ENCODE data around the gene TMEM30B. TPM values are rescaled to one million over a fixed set of nuclear protein-coding genes. Genes with fewer than 3 reads are reported as not detected.

TMEM30B gene
- total RNA-seq, 1 donor from 2014 or later = 0.07 TPM

DNA sequence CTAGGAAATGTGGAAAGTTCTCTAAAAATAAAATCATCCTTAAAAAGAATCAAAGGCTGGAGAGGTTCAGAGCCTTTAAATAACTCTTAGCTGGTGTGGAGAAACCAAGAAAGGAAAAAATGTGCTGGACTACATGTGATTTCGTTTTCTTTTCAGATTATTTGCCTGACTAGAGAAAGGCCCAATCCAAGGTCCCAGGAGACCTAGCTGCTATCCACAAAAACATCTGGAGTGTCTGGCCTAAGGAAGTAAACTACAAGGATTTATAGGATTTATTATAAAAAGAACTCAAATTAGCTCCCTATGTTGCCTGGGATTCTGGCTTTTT, 774 bp upstream of the TMEM30B start:
- no peaks in the 10 kb centered on the region for H3K4me1 Mint-ChIP-seq
- TF ChIP-seq, protein P1, sequence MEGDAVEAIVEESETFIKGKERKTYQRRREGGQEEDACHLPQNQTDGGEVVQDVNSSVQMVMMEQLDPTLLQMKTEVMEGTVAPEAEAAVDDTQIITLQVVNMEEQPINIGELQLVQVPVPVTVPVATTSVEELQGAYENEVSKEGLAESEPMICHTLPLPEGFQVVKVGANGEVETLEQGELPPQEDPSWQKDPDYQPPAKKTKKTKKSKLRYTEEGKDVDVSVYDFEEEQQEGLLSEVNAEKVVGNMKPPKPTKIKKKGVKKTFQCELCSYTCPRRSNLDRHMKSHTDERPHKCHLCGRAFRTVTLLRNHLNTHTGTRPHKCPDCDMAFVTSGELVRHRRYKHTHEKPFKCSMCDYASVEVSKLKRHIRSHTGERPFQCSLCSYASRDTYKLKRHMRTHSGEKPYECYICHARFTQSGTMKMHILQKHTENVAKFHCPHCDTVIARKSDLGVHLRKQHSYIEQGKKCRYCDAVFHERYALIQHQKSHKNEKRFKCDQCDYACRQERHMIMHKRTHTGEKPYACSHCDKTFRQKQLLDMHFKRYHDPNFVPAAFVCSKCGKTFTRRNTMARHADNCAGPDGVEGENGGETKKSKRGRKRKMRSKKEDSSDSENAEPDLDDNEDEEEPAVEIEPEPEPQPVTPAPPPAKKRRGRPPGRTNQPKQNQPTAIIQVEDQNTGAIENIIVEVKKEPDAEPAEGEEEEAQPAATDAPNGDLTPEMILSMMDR (conservative IDR thresholded peaks at IDR 0.05) = no peak
- H3K27ac Mint-ChIP-seq (ENCODE audit: unreplicated experiment) = no peak overlapping the region
- H3K9me3 Mint-ChIP-seq = no peaks in the 10 kb centered on the region
- H3K4me3 Mint-ChIP-seq = peak overlapping the region; percentile 31
- H3K27me3 Mint-ChIP-seq (ENCODE audit: low read depth) = peaks cover 89% of the 10 kb centered on the region
- H3K36me3 Mint-ChIP-seq (ENCODE audit: low read depth) = peaks cover 4% of the 10 kb centered on the region
- DNase-seq (ENCODE audit: low read depth, low spot score) = no peak

DNA sequence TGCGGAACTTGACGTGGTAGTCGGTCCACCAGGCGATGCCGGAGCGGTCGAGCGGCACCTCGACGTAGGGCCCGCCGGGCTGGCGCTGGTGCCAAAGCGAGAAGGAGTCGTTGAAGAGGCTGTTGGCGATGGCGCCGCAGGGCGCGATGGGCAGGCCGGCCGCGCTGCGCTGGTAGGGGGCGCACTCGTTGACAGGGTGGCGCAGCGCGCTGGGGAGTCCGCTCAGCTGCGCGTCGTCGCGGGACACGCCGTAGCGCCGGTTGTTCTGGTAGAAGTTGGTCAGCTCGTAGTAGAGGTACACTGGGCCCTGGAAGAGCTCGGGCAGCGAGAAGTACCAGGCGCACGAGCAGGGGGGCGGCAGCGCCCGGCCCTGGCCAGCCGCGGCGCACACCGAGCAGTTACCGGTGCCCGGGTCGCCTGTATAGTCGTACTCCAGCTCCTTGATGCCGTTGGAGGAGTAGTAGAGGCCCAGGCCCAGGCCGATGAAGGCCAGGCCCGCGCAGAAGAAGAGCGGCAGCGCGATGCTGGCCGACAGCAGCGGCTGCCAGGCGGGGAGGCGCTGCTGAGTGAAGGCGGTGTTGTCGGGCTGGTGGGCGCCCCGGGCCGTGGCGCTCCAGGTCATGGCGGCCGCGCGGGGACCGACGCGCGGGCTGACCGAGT, 482 bp downstream of the TMEM30B start:
- Mint-ChIP-seq H3K9me3 (no peaks in the 10 kb centered on the region), H3K4me1 (no peaks in the 10 kb centered on the region), H3K36me3 (ENCODE audit: low read depth) (peaks cover 4% of the 10 kb centered on the region), H3K27me3 (ENCODE audit: low read depth) (peaks cover 91% of the 10 kb centered on the region), H3K27ac (ENCODE audit: unreplicated experiment) (no peak overlapping the region), H3K4me3 (peak overlapping the region; percentile 62)
- TF ChIP-seq, protein P1 (conservative IDR thresholded peaks at IDR 0.05) = peak; percentile 66
- peak; percentile 39 for DNase-seq (ENCODE audit: low read depth, low spot score)

DNA sequence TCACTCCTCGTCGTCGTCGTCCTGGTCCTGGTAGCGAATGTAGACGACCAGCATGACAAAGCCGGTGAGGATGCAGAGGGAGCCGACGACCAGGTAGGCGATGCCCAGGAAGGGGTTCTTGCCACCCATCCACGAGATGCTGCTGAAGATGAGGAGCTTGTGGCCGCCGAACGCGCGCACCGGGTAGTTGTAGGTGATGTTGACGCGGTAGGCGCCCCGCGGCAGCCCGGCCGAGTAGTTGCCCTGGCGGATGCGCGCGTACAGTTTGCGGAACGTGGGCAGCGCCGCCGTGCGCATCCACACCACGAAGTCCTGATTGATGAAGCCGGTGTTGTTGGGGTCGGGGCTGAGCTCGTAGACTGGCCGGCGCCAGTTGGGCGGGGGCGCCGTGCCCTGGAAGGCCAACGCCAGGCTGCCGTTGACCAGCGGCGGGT, 1.0 kb downstream of the TMEM30B start:
- H3K9me3 Mint-ChIP-seq = no peaks in the 10 kb centered on the region
- H3K4me1 Mint-ChIP-seq = no peaks in the 10 kb centered on the region
- no peak for DNase-seq (ENCODE audit: low read depth, low spot score)
- peaks cover 91% of the 10 kb centered on the region for H3K27me3 Mint-ChIP-seq (ENCODE audit: low read depth)
- peak overlapping the region; percentile 62 for H3K4me3 Mint-ChIP-seq
- H3K36me3 Mint-ChIP-seq (ENCODE audit: low read depth) = peaks cover 4% of the 10 kb centered on the region
- TF ChIP-seq, protein P1 (conservative IDR thresholded peaks at IDR 0.05) = no peak
- H3K27ac Mint-ChIP-seq (ENCODE audit: unreplicated experiment) = no peak overlapping the region

- no peak for DNase-seq (ENCODE audit: low read depth, low spot score)
- Mint-ChIP-seq H3K4me3 (no peak overlapping the region), H3K9me3 (no peaks in the 10 kb centered on the region), H3K36me3 (ENCODE audit: low read depth) (peaks cover 4% of the 10 kb centered on the region), H3K27ac (ENCODE audit: unreplicated experiment) (no peak overlapping the region), H3K4me1 (no peaks in the 10 kb centered on the region), H3K27me3 (ENCODE audit: low read depth) (peaks cover 91% of the 10 kb centered on the region)
- TF ChIP-seq, protein P1 (conservative IDR thresholded peaks at IDR 0.05) = no peak
Observed at GRCh38 chr14:61279082-61279481, 2.1 kb downstream of the TMEM30B start.

DNA sequence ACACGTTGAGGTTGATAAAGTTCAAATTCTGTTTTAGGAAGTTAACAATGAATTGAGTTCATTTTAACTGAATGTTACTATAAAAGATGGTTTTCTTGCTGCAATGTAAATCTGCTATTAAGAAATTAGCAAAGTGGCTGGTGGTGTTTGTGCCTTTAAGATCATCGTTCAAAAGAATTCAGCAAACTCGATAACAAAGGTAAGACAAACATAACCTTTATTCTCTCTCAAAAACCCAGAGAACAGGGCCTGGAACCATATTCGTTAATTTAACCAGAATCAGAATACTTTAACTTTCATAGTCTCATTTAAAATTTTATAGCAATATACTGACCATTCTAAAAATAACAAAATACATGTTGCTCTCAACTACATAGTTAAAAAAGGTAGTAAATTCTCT, 3.4 kb downstream of the TMEM30B start:
- Mint-ChIP-seq H3K27me3 (ENCODE audit: low read depth) (peaks cover 86% of the 10 kb centered on the region), H3K4me1 (no peaks in the 10 kb centered on the region), H3K36me3 (ENCODE audit: low read depth) (peaks cover 4% of the 10 kb centered on the region), H3K4me3 (no peak overlapping the region), H3K9me3 (no peaks in the 10 kb centered on the region), H3K27ac (ENCODE audit: unreplicated experiment) (no peak overlapping the region)
- no peak for DNase-seq (ENCODE audit: low read depth, low spot score)
- TF ChIP-seq, protein P1 (conservative IDR thresholded peaks at IDR 0.05) = no peak

All from neural crest cell (in vitro differentiated cells).